Hepatocyte (in vitro differentiated cells): Measurements from ENCODE around the gene SDR42E2.

ENCODE experiments used
- CTCF ChIP-seq: fragments of 200-600 bp; sonication (generic); IDR thresholded peaks from 2 replicates; pipeline ENCODE4 v1.5.1; 2016; ENCODE audit warnings: antibody characterized with exemption, mild to moderate bottlenecking; ENCODE audit not compliant: poor library complexity
- EZH2 ChIP-seq: fragments of 200-600 bp; sonication (generic); IDR thresholded peaks from 2 replicates; pipeline ENCODE4 v1.6.1; 2016; ENCODE audit warnings: antibody characterized with exemption, mild to moderate bottlenecking, borderline replicate concordance

GRCh38 chr16:22190776-22191531 lies 28.6 kb downstream of the SDR42E2 start:
- TF ChIP-seq EZH2 (no peak), CTCF (no peak)
